IPS DF 4.7 (cell line): ENCODE measurements around the gene IL4R.
"Not testable (repeated sequence)": the region's sequence is repeated elsewhere in the genome, so short reads cannot be mapped to it uniquely, and the experiment has no call there.

ENCODE experiments used
- DNase-seq: peaks from one replicate; pipeline ENCODE4 v3.0.0-alpha.2; 2013; ENCODE audit warnings: low spot score; ENCODE audit errors: extremely low read depth

Gene IL4R

GRCh38 chr16:27379919-27380318 is 66.1 kb downstream of the IL4R start:
- no peak for DNase-seq

DNA sequence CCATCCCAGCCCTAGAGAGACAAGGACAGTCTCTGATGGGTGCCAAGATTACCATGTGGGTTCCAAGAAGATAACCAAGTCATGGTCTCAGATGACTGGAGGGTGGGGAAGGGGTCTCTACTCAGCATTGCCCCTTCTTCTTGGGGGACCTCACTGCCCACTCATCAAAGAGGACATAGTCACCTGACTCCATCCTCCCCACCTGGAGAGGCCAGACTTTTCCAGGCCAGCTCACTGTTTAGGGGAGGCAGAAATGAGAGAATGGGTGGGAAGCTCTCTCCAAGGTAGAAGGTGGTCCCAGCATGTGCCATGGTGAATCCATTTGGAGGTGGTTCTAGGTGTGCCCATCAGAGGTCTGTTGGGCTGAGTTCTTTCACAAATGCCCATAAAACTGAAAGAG is 67.5 kb downstream of the IL4R start:
- DNase-seq = no peak

GRCh38 chr16:27381974-27382855 is 68.4 kb downstream of the IL4R start:
- no peak for DNase-seq

- no peak for DNase-seq
Measured at GRCh38 chr16:27383556-27384243, 69.9 kb downstream of the IL4R start.

GRCh38 chr16:27384425-27384824 is 70.7 kb downstream of the IL4R start:
- no peak for DNase-seq

DNA sequence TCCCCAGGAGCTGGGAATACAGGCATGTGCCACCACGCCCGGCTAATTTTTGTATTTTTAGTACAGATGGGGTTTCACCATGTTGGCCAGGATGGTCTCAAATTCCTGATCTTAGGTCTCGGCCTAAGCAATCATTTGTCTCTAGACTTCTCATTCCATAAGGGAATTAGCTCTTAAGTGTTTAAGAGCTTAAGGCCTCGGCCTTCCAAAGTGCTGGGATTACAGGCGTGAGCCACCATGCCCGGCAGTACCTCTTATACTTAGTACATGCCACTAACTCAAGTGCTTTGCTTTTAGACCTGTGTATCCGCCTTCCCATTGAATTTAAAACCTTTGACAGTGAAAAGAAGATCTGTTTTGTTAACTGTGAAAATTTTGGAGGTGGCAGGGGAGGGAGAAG is 71.6 kb downstream of the IL4R start:
- no peak for DNase-seq

DNA sequence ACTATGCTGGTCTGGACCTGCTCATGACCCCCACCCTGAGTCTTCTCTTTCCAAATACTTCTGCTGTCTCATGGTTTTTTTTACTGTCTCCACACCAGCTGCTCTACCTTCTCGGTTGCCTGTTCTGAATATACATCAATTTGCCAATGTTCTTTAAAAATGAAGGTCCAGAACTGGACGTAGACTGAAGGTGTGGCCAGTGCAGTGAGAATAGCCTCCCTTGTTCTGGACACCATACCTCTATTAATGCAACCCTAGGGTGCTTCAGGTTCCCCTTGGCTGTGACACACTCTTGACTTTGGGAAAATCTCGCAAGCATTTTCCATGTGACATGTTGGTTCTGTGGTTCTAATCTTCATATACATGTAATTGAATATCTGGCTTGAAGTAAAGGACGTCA is 72.9 kb downstream of the IL4R start:
- DNase-seq = no peak

- no peak for DNase-seq
Measured at GRCh38 chr16:27387724-27388123, 74.0 kb downstream of the IL4R start.

DNA sequence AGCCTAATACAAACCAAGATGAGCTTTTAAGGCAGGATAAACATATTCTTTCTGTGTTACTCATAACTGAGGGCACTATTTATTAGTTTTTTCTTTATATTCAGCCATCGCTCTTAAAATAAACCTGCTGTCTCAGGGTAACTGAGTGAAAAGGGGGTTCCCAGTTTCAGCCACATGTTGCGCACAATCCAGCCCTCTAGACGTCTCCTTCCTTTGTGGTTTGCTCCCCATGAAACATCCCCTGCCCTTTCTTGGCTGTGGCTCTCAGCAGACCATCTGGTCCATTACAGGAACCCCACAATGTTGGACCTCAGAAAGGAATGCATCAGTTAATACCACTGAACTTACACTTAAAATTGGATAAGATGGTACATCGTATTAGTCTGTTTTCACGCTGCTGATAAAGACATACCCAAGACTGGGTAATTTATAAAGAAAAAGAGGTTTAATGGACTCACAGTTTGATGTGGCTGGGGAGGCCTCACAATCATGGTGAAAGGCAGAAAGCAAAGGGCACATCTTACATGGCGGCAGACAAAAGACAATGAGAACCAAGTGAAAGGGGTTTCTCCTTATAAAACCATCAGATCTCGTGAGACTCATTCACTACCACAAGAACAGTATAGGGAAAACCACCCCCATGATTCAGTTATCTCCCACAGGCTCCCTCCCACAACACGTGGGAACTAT is 75.6 kb downstream of the IL4R start:
- DNase-seq = no peak

- DNase-seq = no peak
Measured at GRCh38 chr16:27390151-27390550, 76.4 kb downstream of the IL4R start.

DNA sequence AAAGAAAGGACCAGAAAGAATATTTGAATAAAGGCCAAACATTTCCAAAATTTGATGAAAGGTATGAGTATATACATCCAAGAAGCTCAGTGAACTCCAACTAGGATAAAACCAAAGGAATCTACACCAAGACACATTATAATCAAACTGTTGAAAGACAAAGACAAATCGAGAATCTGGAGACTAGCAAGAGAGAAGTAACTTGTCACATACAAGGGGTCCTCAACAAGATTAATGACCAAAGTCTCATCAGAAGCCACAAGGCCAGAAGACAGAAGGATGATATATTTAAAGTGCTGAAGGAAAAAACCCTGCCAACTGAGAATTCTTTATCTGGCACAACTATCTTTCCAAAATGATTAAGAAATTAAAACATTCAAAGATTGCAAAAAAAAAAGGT is 78.9 kb downstream of the IL4R start:
- no peak for DNase-seq

DNA sequence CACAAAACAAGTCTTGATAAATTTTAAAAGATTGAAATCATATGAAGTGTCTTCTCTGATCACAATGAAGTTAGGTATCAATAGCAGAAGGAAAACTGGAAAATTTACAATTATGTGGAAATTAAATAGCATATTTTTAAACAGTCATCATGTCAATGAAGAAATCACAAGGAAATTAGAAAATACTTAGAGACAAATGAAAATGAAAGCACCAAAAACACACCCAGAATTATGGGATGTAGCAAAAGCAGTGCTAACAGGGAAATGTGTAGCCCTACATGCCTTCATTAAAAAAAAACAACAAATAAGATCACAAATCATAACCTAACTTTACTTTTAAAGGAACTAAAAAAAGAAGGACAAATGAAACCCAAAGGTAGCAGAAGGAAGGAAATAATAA is 80.7 kb downstream of the IL4R start:
- DNase-seq = no peak

- not testable (repeated sequence) for DNase-seq
Measured at GRCh38 chr16:27398341-27398893, 84.6 kb downstream of the IL4R start.

- DNase-seq = no peak
Measured at GRCh38 chr16:27398894-27399853, 85.4 kb downstream of the IL4R start.

DNA sequence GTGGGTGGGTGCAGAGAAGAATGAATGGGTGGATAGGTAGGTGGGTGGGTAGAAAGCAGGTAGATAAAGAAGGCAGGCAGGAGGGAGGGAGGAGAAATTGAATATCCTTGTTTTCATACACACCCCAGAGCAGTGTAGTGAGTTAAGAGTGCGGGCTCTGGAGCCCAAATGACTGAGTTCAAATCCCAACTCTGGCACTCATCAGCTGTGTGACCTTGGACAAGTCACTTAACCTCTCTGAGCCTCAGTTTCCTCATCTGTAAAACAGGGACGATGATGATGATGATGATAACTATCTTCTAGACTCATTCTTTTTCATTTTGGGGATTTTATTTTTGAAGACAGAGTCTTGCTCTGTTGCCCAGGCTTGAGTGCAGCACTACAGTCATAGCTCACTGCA is 86.2 kb downstream of the IL4R start:
- no peak for DNase-seq

GRCh38 chr16:27400751-27401620 is 87.2 kb downstream of the IL4R start:
- DNase-seq = no peak

DNA sequence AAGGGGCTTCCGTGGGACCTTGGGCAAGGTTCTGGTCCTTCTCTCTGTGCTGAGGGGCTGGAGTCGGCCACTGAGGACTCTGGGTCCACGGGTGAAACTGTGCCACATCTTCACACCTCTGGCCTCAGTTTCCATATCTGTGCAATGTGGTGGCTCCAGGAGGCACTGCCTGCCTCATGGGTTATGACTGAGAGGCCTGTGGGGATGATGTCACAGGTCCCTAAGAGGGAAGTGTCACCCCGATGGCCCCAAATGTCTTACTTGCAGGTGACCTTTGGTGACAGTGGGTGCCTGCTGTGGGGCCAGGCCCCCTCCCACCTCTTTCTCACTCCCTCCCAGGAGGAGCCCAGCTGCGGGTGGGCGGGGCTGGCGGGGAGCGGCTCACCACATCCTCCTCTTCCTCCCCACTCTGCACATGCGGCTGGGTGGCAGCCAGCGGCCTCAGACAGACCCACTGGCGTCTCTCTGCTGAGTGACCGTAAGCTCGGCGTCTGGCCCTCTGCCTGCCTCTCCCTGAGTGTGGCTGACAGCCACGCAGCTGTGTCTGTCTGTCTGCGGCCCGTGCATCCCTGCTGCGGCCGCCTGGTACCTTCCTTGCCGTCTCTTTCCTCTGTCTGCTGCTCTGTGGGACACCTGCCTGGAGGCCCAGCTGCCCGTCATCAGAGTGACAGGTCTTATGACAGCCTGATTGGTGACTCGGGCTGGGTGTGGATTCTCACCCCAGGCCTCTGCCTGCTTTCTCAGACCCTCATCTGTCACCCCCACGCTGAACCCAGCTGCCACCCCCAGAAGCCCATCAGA is 88.2 kb downstream of the IL4R start, which contains the start of gene IL21R:
Gene IL21R (plus strand): TSS at position 407 of the 801 bp plus-strand sequence. CDS start 27,898 bp downstream, outside the sequence.
- no peak for DNase-seq

GRCh38 chr16:27402569-27402963 is 88.8 kb downstream of the IL4R start:
- no peak for DNase-seq
